Medulla oblongata (tissue), 1 donor: ENCODE results near the gene HPRT1.
"Not testable (repeated sequence)": the region's sequence is repeated elsewhere in the genome, so short reads cannot be mapped to it uniquely, and the experiment has no call there.

Experiments used
- DNase-seq: peaks from one replicate; pipeline ENCODE4 v3.0.0-alpha.2; 2015; ENCODE audit errors: extremely low spot score

Gene HPRT1

GRCh38 chrX:134460005-134460861, at the start of gene HPRT1:
HPRT1 (plus strand) TSS chrX:134460165; CDS start chrX:134460312, 147 bp downstream.
- peak; percentile 71 for DNase-seq

DNA sequence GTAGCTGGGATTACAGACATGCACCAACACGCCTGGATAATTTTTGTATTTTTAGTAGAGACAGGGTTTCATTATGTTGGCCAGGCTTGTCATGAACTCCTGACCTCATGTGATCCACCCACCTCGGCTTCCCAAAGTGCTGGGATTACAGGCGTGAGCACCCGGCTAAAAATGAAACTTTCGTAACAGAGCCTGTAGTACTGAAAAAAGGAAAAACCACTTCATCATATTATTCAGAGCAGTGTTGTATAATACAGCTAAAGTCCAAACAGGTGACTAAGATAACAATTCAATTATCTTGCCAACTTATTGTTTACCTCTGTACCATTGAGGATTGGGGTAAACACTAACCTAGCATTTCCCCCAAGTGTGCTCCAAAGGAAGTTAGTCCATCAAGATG, 43.9 kb upstream of the HPRT1 start:
- DNase-seq = no peak

- no peak for DNase-seq
Observed at GRCh38 chrX:134418317-134419113, 41.5 kb upstream of the HPRT1 start.

DNA sequence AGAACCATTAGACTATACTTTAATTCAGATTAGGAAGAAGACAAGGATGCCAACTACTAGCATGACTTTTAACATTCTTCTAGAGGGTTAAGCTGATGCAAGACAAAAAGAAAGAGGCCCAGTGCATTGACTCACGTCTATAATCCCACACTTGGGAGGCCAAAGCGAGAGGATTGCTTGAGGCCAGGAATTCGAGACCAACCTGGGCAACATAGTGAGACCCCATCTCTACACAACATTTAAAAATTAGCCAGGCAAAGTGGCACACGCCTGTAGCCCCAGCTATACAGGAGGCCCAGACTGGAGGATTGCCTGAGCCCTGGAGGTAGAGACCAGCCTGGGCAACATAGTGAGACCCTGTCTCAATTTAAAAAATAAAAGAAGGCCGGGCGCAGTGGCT, 40.2 kb upstream of the HPRT1 start:
- DNase-seq = no peak

DNA sequence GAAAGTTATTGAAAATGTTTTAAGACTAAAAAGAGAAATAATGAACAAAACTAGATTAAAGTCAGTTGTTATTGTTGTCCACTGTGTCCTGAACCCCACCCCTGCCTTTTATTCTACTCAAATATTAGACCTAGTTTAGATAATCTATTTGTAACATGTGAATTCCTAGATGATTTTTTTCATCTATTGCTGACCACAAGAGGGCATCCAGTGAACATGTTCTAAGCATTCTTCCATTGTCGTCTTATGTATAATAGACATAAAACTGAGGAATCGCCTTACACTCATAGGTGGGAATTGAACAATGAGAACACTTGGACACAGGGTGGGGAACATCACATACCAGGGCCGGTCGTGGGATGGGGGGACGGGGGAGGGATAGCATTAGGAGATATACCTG, 36.4 kb upstream of the HPRT1 start:
- DNase-seq = peak; percentile 27

DNA sequence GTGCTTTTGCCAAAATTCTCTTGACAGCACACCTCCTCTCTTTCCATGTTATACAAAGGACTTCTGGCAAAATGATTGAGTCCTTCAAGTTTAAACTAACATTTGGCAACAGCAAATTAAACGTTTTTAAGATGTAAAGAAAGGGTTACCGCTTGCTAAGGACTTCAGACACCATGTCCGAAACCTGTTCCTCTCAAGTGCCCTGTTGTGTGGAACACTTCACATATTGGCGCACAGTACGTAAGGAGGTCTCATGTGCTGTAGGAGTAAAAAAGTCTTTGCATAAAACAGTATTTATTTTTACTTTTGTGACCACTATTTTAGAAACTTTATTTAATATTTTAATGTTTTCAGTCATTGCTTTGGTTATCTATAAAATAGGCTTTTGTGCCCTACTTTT, 33.7 kb upstream of the HPRT1 start:
- no peak for DNase-seq

- no peak for DNase-seq
Observed at GRCh38 chrX:134431894-134432293, 28.1 kb upstream of the HPRT1 start.

- no peak for DNase-seq
Observed at GRCh38 chrX:134435894-134436293, 24.1 kb upstream of the HPRT1 start.

GRCh38 chrX:134443020-134443419, 16.9 kb upstream of the HPRT1 start:
- DNase-seq = peak; percentile 4

DNA sequence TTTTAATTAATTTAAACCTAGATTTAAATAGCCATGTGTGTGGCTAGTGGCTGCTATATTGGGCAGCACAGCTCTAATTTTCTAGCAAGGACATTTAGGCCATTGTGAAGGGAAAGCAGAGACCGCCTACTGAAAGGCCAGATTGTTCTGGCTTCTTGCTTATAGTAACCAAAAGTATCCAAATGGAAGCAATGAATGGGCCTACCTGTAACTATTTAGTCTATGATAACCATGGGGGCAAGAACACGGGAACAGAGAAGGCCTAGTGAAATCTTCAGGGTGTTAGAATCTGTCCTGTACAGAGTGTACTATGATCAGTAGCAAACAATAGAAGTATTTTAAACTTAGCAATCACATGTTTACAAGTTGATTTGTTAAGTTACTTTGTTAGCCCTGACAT, 16.5 kb upstream of the HPRT1 start:
- peak; percentile 12 for DNase-seq

- no peak for DNase-seq
Observed at GRCh38 chrX:134444681-134445080, 15.3 kb upstream of the HPRT1 start.

GRCh38 chrX:134452596-134452995, 7.4 kb upstream of the HPRT1 start:
- no peak for DNase-seq

DNA sequence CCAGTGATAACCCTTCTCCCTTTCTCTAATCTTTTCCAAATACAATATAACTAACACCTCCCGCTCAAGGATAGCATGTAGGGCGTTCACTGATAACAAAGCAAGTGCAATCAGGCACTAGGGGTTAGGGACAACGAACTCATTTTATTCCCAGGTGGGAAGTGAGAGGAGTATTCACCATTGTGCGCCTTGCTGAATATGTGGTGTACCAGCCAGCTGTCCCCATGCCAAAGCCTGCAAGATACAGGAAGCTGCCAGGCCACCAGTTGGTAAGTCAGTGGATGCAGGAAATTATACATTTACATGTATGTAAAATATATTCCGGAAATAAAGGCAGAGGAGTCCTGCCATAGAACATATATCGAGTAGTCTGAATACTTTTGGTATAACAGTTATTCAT, 6.3 kb upstream of the HPRT1 start:
- no peak for DNase-seq

DNA sequence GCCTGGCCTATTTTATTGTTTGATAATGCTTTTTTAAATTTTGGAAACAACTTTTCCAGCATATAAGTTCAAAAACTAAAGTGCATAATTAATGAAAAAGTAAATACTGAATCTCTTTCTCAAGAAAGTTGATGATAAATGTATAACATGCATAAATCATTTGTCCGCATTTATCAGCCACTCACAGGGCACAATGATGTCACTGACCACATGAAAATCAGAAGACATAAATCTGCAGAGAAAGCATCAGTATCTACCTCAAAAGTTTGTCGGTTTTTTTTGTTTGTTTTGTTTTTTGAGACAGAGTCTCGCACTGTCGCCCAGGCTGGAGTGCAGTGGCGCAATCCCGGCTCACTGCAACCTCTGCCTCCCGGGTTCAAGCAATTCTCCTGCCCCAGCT, 5.5 kb upstream of the HPRT1 start:
- DNase-seq = no peak

DNA sequence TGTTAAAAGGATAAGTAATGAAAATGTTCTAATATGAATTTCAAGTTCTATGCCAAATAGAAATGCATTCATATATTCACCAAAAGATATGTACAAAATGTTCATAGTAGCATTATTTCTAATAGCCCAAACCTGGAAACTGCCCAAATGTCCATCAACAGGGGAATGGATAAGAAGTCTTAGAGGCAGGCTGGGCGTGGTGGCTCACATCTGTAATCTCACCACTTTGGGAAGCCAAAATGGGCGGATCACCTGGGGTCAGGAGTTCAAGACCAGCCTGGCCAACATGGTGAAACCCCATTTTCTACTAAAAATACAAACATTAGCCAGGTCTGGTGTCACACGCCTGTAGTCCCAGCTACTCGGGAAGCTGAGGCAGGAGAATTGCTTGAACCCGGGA, 2.3 kb upstream of the HPRT1 start:
- no peak for DNase-seq

GRCh38 chrX:134459683-134460004, 321 bp upstream of the HPRT1 start:
- no peak for DNase-seq

- DNase-seq = peak; percentile 5
Observed at GRCh38 chrX:134460862-134461220, 876 bp downstream of the HPRT1 start.

DNA sequence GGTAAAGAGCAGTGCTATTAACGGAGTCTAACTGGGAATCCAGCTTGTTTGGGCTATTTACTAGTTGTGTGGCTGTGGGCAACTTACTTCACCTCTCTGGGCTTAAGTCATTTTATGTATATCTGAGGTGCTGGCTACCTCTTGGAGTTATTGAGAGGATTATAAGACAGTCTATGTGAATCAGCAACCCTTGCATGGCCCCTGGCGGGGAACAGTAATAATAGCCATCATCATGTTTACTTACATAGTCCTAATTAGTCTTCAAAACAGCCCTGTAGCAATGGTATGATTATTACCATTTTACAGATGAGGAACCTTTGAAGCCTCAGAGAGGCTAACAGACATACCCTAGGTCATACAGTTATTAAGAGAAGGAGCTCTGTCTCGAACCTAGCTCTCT, 1.5 kb downstream of the HPRT1 start:
- no peak for DNase-seq

DNA sequence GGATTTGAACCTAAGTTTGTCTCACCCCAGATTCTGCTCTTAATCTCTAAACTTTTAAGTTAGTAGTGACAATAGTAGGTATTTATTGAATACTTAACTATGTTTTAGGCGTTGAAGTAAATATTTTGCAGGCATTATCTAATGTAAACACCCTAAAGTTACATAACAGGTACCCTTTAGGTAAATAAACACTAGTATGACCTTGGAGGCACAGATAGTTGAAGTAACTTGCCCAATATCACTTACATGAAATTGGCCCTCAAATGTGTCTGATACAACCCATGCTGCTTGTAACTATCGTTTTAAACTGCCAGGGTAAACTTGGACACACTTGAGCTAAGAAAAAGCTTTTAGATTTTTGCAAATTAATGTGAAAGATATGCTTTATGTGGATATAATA, 3.0 kb downstream of the HPRT1 start:
- DNase-seq = no peak

GRCh38 chrX:134464453-134464852, 4.5 kb downstream of the HPRT1 start:
- DNase-seq = not testable (repeated sequence)

- DNase-seq = no peak
Observed at GRCh38 chrX:134469486-134469885, 9.5 kb downstream of the HPRT1 start.

DNA sequence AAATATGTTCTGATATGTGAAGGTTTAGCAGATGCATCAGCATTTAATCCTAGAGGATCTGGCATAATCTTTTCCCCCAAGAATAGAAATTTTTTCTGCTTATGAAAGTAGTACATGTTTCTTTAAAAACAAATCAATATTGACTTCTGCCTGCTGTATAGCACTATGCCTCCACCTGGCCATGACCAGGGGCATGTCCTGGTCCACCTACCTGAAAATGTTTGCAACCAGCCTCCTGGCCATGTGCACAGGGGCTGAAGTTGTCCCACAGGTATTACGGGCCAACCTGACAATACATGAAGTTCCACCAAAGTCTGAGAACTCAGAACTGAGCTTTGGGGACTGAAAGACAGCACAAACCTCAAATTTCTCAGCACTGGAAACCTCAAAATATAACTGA, 10.0 kb downstream of the HPRT1 start:
- no peak for DNase-seq

GRCh38 chrX:134472041-134472440, 12.1 kb downstream of the HPRT1 start:
- no peak for DNase-seq
